K562 (cell line): Measurements from ENCODE around the gene UTS2R. TPM values are rescaled to one million over a fixed set of nuclear protein-coding genes. Genes with fewer than 3 reads are reported as not detected.

ENCODE experiments used
- CTBP1 ChIP-seq: fragments of 450-650 bp; IDR thresholded peaks from 2 replicates; pipeline ENCODE4 v1.6.1; 2016; ENCODE audit warnings: borderline replicate concordance
- EP400 ChIP-seq: fragments of 450-650 bp; IDR thresholded peaks from 2 replicates; pipeline ENCODE4 v1.6.1; 2017; ENCODE audit warnings: antibody characterized with exemption, mild to moderate bottlenecking, moderate library complexity
- HNRNPL ChIP-seq: fragments of 200-400 bp; formaldehyde crosslinking; IDR thresholded peaks from 2 replicates; pipeline ENCODE4 v1.6.1; 2017; ENCODE audit warnings: low read depth, mild to moderate bottlenecking, low read length
- HOXB6 ChIP-seq: fragments of 250-450 bp; sonication (Bioruptor Pico); IDR thresholded peaks from 2 replicates; pipeline ENCODE4 v1.5.1; 2022; ENCODE audit warnings: mild to moderate bottlenecking, borderline replicate concordance
- MEF2D ChIP-seq: conservative IDR thresholded peaks from 2 replicates; pipeline ENCODE4 v1.6.1; 2016; ENCODE audit warnings: low read depth, missing genetic modification characterization, missing compliant biosample characterization
- NFIX ChIP-seq: fragments of 250-450 bp; sonication (Bioruptor Pico); IDR thresholded peaks from 2 replicates; pipeline ENCODE4 v1.4.0; 2020; ENCODE audit warnings: low read depth, mild to moderate bottlenecking, moderate library complexity
- PHF8 ChIP-seq: fragments of 200-600 bp; sonication (generic); IDR thresholded peaks from 2 replicates; pipeline ENCODE4 v1.6.1; 2012; ENCODE audit warnings: mixed run types, mild to moderate bottlenecking, inconsistent platforms, low read length, moderate library complexity, borderline replicate concordance
- RBM39 ChIP-seq: fragments of 200-400 bp; formaldehyde crosslinking; optimal IDR thresholded peaks from 2 replicates; pipeline ENCODE3; 2018; ENCODE audit warnings: low read depth, low read length
- RFX7 ChIP-seq: fragments of 250-450 bp; sonication (Bioruptor Pico); IDR thresholded peaks from 2 replicates; pipeline ENCODE4 v1.5.1; 2021; ENCODE audit warnings: mild to moderate bottlenecking
- RNF2 ChIP-seq: sonication (generic); IDR thresholded peaks from 2 replicates; pipeline ENCODE4 v1.6.1; 2016
- SNIP1 ChIP-seq: fragments of 450-650 bp; IDR thresholded peaks from 2 replicates; pipeline ENCODE4 v1.7.1; 2017; ENCODE audit warnings: low read depth, mild to moderate bottlenecking
- TAF9B ChIP-seq: fragments of 450-650 bp; IDR thresholded peaks from 2 replicates; pipeline ENCODE4 v1.6.1; 2018; ENCODE audit warnings: mild to moderate bottlenecking; ENCODE audit not compliant: partially characterized antibody
- THAP7 ChIP-seq: fragments of 250-450 bp; sonication (Bioruptor Pico); IDR thresholded peaks from 2 replicates; pipeline ENCODE4 v1.5.0; 2021
- ZBTB8A ChIP-seq: fragments of 450-650 bp; IDR thresholded peaks from 2 replicates; pipeline ENCODE4 v1.6.1; 2018; ENCODE audit warnings: mild to moderate bottlenecking, moderate library complexity; ENCODE audit not compliant: partially characterized antibody
- ZNF57 ChIP-seq: fragments of 450-650 bp; formaldehyde crosslinking; IDR thresholded peaks from 2 replicates; pipeline ENCODE4 v1.4.0; 2020; ENCODE audit warnings: mild to moderate bottlenecking, moderate library complexity
- polyA plus RNA-seq, 8 experiments: library from polyadenylated mRNA; depleted of rRNA in 4 of 8; stranded (reverse) in 5 of 8; unstranded in 3 of 8; fragments of >200 nt; fragmentation: Nextera tagmentation in 2 of 8; fragmentation: Illumina TruSeq in 1 of 8; extraction: Ambion mirVana in 2 of 8; extraction: Trizol in 1 of 8; gene quantifications; 2 replicates each; pipeline versions ENCODE4 v1.2.1 to v1.2.3, GENCODE V29; 2011 to 2014; ENCODE audit warnings: inconsistent platforms in 1 of 8, missing spikeins in 1 of 8
- total RNA-seq, 7 experiments: library from RNA; depleted of rRNA in 6 of 7; stranded (reverse); fragments of >200 nt in 6 of 7; fragmentation: Illumina TruSeq in 2 of 7; extraction: Trizol in 2 of 7; gene quantifications; 2 replicates each; pipeline versions ENCODE4 v1.2.1 to v1.2.3, GENCODE V29; 2011 to 2021; ENCODE audit warnings: low replicate concordance in 1 of 7
- TF ChIP-seq, protein P1 (sequence below): sonication (generic); formaldehyde crosslinking; IDR thresholded peaks from 2 replicates; pipeline ENCODE4 v1.8.0; 2023; ENCODE audit warnings: missing genetic modification reagents, mild to moderate bottlenecking, borderline replicate concordance
- TF ChIP-seq, protein P2 (sequence below): fragments of 450-650 bp; formaldehyde crosslinking; IDR thresholded peaks from 2 replicates; pipeline ENCODE4 v1.4.0; 2020; ENCODE audit warnings: mild to moderate bottlenecking
- TF ChIP-seq, protein P3 (sequence below): fragments of 250-450 bp; sonication (Bioruptor Pico); IDR thresholded peaks from 2 replicates; pipeline ENCODE4 v1.5.0; 2021; ENCODE audit warnings: mild to moderate bottlenecking, moderate library complexity

UTS2R gene
- total and polyA plus RNA-seq, 9 of the 15 experiments (the other 6 are each of a cell fraction or from before 2014, with no cell fraction given) = 0.22 TPM; not detected in 8

DNA sequence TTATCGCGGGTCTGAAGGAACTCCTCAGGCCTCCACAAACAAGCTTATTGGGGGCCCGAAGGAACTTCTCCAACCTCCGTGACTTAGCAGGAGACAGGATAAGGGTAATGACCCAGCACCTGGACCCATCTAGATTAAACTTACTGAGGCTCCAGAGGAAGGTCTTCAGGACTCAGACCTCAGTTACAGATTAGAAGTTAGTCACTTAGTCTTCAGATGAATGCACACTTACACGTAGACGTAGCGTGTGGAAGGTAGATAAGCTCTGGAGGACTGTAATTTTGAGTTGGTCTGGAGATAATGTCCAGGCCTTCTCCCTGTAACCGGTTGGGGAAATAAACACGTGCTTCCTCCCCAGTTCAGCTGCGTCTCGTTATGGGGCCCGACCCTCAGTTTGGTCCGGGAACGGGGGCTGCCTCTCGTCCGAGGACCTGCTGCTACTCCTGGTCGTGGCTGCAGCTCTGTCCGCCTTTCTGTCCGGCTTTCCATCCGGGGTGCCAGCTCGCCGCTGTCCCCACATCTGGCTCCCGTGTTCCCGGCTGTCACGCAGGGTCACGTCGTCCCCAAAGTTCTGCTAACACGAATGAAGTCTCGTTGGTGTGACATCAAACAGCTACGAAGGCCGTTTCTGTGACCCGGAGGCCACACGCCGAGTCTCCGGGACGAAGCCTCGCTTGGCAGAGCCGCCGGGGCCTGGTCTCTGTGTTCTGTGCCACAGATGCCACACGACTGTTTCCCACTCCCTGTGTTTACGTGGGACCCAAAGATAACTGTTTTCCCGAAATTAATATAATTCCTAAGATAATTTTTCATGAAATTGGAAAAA lies 26.2 kb upstream of the UTS2R start (continued):
- TF ChIP-seq, protein P1, sequence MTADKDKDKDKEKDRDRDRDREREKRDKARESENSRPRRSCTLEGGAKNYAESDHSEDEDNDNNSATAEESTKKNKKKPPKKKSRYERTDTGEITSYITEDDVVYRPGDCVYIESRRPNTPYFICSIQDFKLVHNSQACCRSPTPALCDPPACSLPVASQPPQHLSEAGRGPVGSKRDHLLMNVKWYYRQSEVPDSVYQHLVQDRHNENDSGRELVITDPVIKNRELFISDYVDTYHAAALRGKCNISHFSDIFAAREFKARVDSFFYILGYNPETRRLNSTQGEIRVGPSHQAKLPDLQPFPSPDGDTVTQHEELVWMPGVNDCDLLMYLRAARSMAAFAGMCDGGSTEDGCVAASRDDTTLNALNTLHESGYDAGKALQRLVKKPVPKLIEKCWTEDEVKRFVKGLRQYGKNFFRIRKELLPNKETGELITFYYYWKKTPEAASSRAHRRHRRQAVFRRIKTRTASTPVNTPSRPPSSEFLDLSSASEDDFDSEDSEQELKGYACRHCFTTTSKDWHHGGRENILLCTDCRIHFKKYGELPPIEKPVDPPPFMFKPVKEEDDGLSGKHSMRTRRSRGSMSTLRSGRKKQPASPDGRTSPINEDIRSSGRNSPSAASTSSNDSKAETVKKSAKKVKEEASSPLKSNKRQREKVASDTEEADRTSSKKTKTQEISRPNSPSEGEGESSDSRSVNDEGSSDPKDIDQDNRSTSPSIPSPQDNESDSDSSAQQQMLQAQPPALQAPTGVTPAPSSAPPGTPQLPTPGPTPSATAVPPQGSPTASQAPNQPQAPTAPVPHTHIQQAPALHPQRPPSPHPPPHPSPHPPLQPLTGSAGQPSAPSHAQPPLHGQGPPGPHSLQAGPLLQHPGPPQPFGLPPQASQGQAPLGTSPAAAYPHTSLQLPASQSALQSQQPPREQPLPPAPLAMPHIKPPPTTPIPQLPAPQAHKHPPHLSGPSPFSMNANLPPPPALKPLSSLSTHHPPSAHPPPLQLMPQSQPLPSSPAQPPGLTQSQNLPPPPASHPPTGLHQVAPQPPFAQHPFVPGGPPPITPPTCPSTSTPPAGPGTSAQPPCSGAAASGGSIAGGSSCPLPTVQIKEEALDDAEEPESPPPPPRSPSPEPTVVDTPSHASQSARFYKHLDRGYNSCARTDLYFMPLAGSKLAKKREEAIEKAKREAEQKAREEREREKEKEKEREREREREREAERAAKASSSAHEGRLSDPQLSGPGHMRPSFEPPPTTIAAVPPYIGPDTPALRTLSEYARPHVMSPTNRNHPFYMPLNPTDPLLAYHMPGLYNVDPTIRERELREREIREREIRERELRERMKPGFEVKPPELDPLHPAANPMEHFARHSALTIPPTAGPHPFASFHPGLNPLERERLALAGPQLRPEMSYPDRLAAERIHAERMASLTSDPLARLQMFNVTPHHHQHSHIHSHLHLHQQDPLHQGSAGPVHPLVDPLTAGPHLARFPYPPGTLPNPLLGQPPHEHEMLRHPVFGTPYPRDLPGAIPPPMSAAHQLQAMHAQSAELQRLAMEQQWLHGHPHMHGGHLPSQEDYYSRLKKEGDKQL (CRISPR knock-in tag) = no peak
- TF ChIP-seq ZNF57 (CRISPR knock-in tag) = no peak
- peak; percentile 96 for TF ChIP-seq RNF2
- TF ChIP-seq SNIP1 = no peak
- TF ChIP-seq, protein P2, sequence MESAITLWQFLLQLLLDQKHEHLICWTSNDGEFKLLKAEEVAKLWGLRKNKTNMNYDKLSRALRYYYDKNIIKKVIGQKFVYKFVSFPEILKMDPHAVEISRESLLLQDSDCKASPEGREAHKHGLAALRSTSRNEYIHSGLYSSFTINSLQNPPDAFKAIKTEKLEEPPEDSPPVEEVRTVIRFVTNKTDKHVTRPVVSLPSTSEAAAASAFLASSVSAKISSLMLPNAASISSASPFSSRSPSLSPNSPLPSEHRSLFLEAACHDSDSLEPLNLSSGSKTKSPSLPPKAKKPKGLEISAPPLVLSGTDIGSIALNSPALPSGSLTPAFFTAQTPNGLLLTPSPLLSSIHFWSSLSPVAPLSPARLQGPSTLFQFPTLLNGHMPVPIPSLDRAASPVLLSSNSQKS (CRISPR knock-in tag) = no peak
- TF ChIP-seq ZBTB8A = no peak
- TF ChIP-seq MEF2D = peak; percentile 82
- 0 out of 2 replicates have a peak, but pooled peaks have one; percentile 8 for TF ChIP-seq PHF8
- TF ChIP-seq HNRNPL = no peak
- TF ChIP-seq NFIX (CRISPR knock-in tag) = no peak
- no peak for TF ChIP-seq RBM39
- TF ChIP-seq EP400 = peak; percentile 92
- peak; percentile 22; the same call in 1 of the 2 replicates for TF ChIP-seq HOXB6 (CRISPR knock-in tag)
- peak; percentile 98 for TF ChIP-seq CTBP1
- TF ChIP-seq THAP7 (CRISPR knock-in tag) = no peak
- TF ChIP-seq, protein P3, sequence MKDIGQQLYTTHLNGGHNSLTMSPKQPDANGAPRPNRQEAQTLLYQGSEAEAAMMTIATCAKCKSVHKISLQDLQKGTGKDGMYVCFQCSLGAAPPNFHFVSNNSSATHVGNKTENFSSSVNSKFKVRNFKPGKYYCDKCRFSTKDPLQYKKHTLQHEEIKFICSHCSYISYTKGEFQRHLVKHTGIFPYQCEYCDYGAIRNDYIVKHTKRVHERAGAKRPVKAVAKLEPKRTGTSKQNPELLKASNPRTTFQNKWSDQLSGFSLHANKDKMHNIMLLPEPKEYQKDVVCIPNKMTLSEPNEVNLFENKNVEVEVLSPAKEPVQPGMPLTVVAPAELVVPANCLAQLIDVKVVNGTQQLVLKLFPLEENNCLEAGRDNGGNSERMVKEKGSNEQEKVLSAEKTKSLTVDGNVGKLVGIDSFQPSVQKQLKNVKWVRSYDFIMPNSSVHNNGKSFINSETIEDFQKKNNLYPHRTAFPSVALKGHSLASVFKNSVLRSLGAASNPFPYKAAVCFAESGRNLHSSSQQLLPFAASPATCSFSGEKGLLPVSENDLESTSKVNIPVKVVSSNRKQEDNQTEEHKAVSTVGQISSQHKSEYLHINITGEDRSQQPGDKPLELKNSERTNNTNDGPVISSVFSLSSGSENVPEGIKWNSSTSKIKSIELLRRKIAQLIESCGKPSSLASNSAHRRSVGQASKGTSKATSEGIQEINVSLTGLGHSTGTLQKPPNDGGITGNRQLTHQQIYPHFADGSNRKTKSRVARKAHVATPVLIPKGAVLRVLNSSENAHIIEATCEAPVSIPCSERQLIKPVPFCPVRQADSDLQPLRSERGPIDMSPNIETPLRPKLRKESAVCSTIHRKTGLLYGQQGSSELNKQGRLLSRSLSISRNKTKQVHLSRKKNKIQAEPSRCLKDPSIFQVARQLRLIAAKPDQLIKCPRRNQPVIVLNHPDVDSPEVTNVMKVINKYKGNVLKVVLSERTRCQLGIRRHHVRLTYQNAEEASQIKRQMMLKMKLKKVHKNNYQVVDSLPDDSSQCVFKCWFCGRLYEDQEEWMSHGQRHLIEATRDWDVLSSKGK (CRISPR knock-in tag) = no peak
- no peak for TF ChIP-seq RFX7 (CRISPR knock-in tag)
- TF ChIP-seq TAF9B = no peak
